Endometrial microvascular endothelial cells (primary cell): ENCODE results near the gene GRHL1. TPM values are rescaled to one million over a fixed set of nuclear protein-coding genes. Genes with fewer than 3 reads are reported as not detected.
"Not testable (repeated sequence)": the region's sequence is repeated elsewhere in the genome, so short reads cannot be mapped to it uniquely, and the experiment has no call there.

Source experiments
- in situ Hi-C: cut with HindIII; loops from 2 replicates; pipeline ENCODE4 v1.10.0; 2017; ENCODE audit warnings: low sequenced_read_pairs, low pct_unique_long_range_greater_than_20kb; ENCODE audit errors: inconsistent ontology term
- total RNA-seq: library from RNA; depleted of rRNA; stranded (reverse); fragments of >200 nt; gene quantifications from one replicate; pipeline ENCODE4 v1.2.3, GENCODE V29; 2015; ENCODE audit errors: inconsistent ontology term

The GRHL1 gene
- total RNA-seq, 1 donor from 2014 or later = 3.2 TPM

GRCh38 chr2:10003206-10004125, 52.0 kb downstream of the GRHL1 start:
- in situ Hi-C loops = no loop called here

GRCh38 chr2:10004401-10004800, 52.9 kb downstream of the GRHL1 start:
- in situ Hi-C loops = no loop called here

- in situ Hi-C loops = no loop called here
Observed at GRCh38 chr2:10004836-10005235, 53.3 kb downstream of the GRHL1 start.

- in situ Hi-C loops = no loop called here
Observed at GRCh38 chr2:10005461-10006235, 54.2 kb downstream of the GRHL1 start.

- in situ Hi-C loops = no loop called here
Observed at GRCh38 chr2:10006236-10007161, 55.0 kb downstream of the GRHL1 start.

- in situ Hi-C loops = no loop called here
Observed at GRCh38 chr2:10007435-10007834, 55.9 kb downstream of the GRHL1 start.

GRCh38 chr2:10007921-10008808, 56.7 kb downstream of the GRHL1 start:
- in situ Hi-C loops = no loop called here

GRCh38 chr2:10008809-10009176, 57.3 kb downstream of the GRHL1 start:
- in situ Hi-C loops = no loop called here

GRCh38 chr2:10009271-10009810, 57.8 kb downstream of the GRHL1 start:
- in situ Hi-C loops = no loop called here

GRCh38 chr2:10009811-10010781, 58.6 kb downstream of the GRHL1 start:
- in situ Hi-C loops = no loop called here

GRCh38 chr2:10010861-10011605, 59.5 kb downstream of the GRHL1 start:
- in situ Hi-C loops = not testable (repeated sequence)

- in situ Hi-C loops = not testable (repeated sequence)
Observed at GRCh38 chr2:10011606-10012325, 60.3 kb downstream of the GRHL1 start.

- in situ Hi-C loops = not testable (repeated sequence)
Observed at GRCh38 chr2:10012366-10012962, 61.0 kb downstream of the GRHL1 start.

- in situ Hi-C loops = no loop called here
Observed at GRCh38 chr2:10012963-10013461, 61.5 kb downstream of the GRHL1 start.
